Ascending aorta (tissue), 2 donors: ENCODE data around the gene RPS24. TPM values are rescaled to one million over a fixed set of nuclear protein-coding genes. Genes with fewer than 3 reads are reported as not detected.

Experiments
- DNase-seq, 2 donors: peaks; one replicate each; pipeline ENCODE4 v3.0.0-alpha.2; 2019; ENCODE audit warnings: low spot score in 2 of 2
- H3K27ac ChIP-seq, 2 donors: fragments of 200-600 bp; sonication (generic); one replicate each; pipeline ENCODE4 v1.5.1; 2016 to 2017; ENCODE audit warnings: mild to moderate bottlenecking in 1 of 2
- H3K27me3 ChIP-seq: fragments of 200-600 bp; sonication (generic); one replicate; pipeline ENCODE4 v1.5.1; 2017
- H3K36me3 ChIP-seq, 2 donors: fragments of 200-600 bp; sonication (generic); one replicate each; pipeline ENCODE4 v1.5.1; 2016
- H3K4me1 ChIP-seq, 2 donors: fragments of 200-600 bp; sonication (generic); one replicate each; pipeline ENCODE4 v1.5.1; 2016 to 2017; ENCODE audit warnings: mild to moderate bottlenecking in 1 of 2
- H3K4me3 ChIP-seq, 2 donors: fragments of 200-600 bp; sonication (generic); one replicate each; pipeline ENCODE4 v1.5.1; 2016 to 2017; ENCODE audit warnings: mild to moderate bottlenecking in 1 of 2
- H3K9me3 ChIP-seq, 2 donors: fragments of 200-600 bp; sonication (generic); one replicate each; pipeline ENCODE4 v1.5.1; 2016
- CTCF ChIP-seq, 3 experiments: fragments of 200-600 bp in 2 of 3; fragments of 450-650 bp in 1 of 3; sonication (generic) in 2 of 3; IDR thresholded peaks; one replicate each; pipeline ENCODE4 v1.5.1; 2016 to 2019; ENCODE audit warnings: antibody characterized with exemption in 3 of 3, mild to moderate bottlenecking in 1 of 3, moderate library complexity in 1 of 3
- intact Hi-C: fragments of 100-400 bp; cut with DNase I; formaldehyde crosslinking; loops from one replicate; pipeline ENCODE4 v1.15.1; 2023
- total RNA-seq: library from RNA; depleted of rRNA; stranded (reverse); fragments of >200 nt; gene quantifications from one replicate; pipeline ENCODE4 v1.1.0, GENCODE V29; 2016

RPS24 gene
- total RNA-seq, 1 donor from 2014 or later = 1,878 TPM

- Histone ChIP-seq H3K36me3 (peaks cover 62 to 76% of the 10 kb centered on the region in 2 donors), H3K27me3 (no peaks in the 10 kb centered on the region), H3K27ac (no peak overlapping the region), H3K4me1 (peaks cover 3 to 10% of the 10 kb centered on the region in 2 donors), H3K4me3 (no peak overlapping the region), H3K9me3 (no peaks in the 10 kb centered on the region)
- no peak for DNase-seq
- no peak for TF ChIP-seq CTCF (IDR thresholded peaks at IDR 0.05)
- intact Hi-C loops = no loop called here
Measured at GRCh38 chr10:78038105-78038504, 4.4 kb downstream of the RPS24 start.

GRCh38 chr10:78038791-78039547 lies 5.3 kb downstream of the RPS24 start:
- no peak overlapping the region for H3K4me3 ChIP-seq
- peaks cover 62 to 82% of the 10 kb centered on the region in 2 donors for H3K36me3 ChIP-seq
- no peak overlapping the region for H3K27ac ChIP-seq
- no peak for DNase-seq
- TF ChIP-seq CTCF (IDR thresholded peaks at IDR 0.05) = no peak
- no peaks in the 10 kb centered on the region for H3K27me3 ChIP-seq
- H3K4me1 ChIP-seq = peaks cover 3 to 10% of the 10 kb centered on the region in 2 donors
- H3K9me3 ChIP-seq = no peaks in the 10 kb centered on the region
- intact Hi-C loops = no loop called here

- no peak overlapping the region for H3K4me3 ChIP-seq
- no peak overlapping the region for H3K27ac ChIP-seq
- H3K36me3 ChIP-seq = peaks cover 62 to 82% of the 10 kb centered on the region in 2 donors
- intact Hi-C loops = loop anchor here (10.0 kb wide), 1 partner anchor 1025 kb away; the partner anchor contains the start of gene ZMIZ1
- no peaks in the 10 kb centered on the region for H3K9me3 ChIP-seq
- TF ChIP-seq CTCF (IDR thresholded peaks at IDR 0.05) = no peak
- DNase-seq = no peak
- H3K4me1 ChIP-seq = peaks cover 2 to 3% of the 10 kb centered on the region in 2 donors
- no peaks in the 10 kb centered on the region for H3K27me3 ChIP-seq
Measured at GRCh38 chr10:78039743-78040142, 6.1 kb downstream of the RPS24 start.

- H3K4me1 ChIP-seq = no peaks in the 10 kb centered on the region
- DNase-seq = no peak
- TF ChIP-seq CTCF (IDR thresholded peaks at IDR 0.05) = no peak
Measured at GRCh38 chr10:78041170-78042057, 7.8 kb downstream of the RPS24 start.

GRCh38 chr10:78042058-78042751 lies 8.5 kb downstream of the RPS24 start:
- Histone ChIP-seq H3K27me3 (no peaks in the 10 kb centered on the region), H3K36me3 (peaks cover 47 to 62% of the 10 kb centered on the region in 2 donors), H3K4me1 (no peaks in the 10 kb centered on the region), H3K27ac (no peak overlapping the region), H3K4me3 (no peak overlapping the region), H3K9me3 (no peaks in the 10 kb centered on the region)
- no peak for DNase-seq
- intact Hi-C loops = loop anchor here (10.0 kb wide), 1 partner anchor 1023 kb away; the partner anchor contains the start of gene ZMIZ1
- TF ChIP-seq CTCF (IDR thresholded peaks at IDR 0.05) = no peak

More at GRCh38 chr10:78041170-78042057, 7.8 kb downstream of the RPS24 start:
- intact Hi-C loops = loop anchor here (10.0 kb wide), 1 partner anchor 1023 kb away; the partner anchor contains the start of gene ZMIZ1
- H3K4me3 ChIP-seq = no peak overlapping the region
- H3K27ac ChIP-seq = no peak overlapping the region
- no peaks in the 10 kb centered on the region for H3K9me3 ChIP-seq
- H3K36me3 ChIP-seq = peaks cover 53 to 70% of the 10 kb centered on the region in 2 donors
- no peaks in the 10 kb centered on the region for H3K27me3 ChIP-seq
